ENCODE data around the gene LRCH1.
"Not testable (repeated sequence)": the region's sequence is repeated elsewhere in the genome, so short reads cannot be mapped to it uniquely, and the experiment has no call there.

LRCH1 gene

GRCh38 chr13:46761174-46761573 is 208.2 kb downstream of the LRCH1 start:
- no peak for TF ChIP-seq CTCF (IDR thresholded peaks at IDR 0.05; ENCODE audit: low read depth, low read length)
- no peak for DNase-seq (ENCODE audit: low read depth in 2 of 2)
- H3K4me3 ChIP-seq (replicated peaks in 1 of 2; ENCODE audit: low read depth in 2 of 2, low read length in 2 of 2) = no peak overlapping the region

GRCh38 chr13:46761866-46762265 is 208.9 kb downstream of the LRCH1 start:
- H3K4me3 ChIP-seq (replicated peaks in 1 of 2; ENCODE audit: low read depth in 2 of 2, low read length in 2 of 2) = no peak overlapping the region
- DNase-seq (ENCODE audit: low read depth in 2 of 2) = no peak
- no peak for TF ChIP-seq CTCF (IDR thresholded peaks at IDR 0.05; ENCODE audit: low read depth, low read length)

GRCh38 chr13:46769925-46770324 is 217.0 kb downstream of the LRCH1 start:
- DNase-seq (ENCODE audit: low read depth in 2 of 2); H3K4me3 ChIP-seq (replicated peaks in 1 of 2; ENCODE audit: low read depth in 2 of 2, low read length in 2 of 2): not testable (repeated sequence)

GRCh38 chr13:46771693-46772092 is 218.7 kb downstream of the LRCH1 start:
- no peak for TF ChIP-seq CTCF (IDR thresholded peaks at IDR 0.05; ENCODE audit: low read depth, low read length)
- H3K4me3 ChIP-seq (replicated peaks in 1 of 2; ENCODE audit: low read depth in 2 of 2, low read length in 2 of 2) = no peak overlapping the region
- DNase-seq (ENCODE audit: low read depth in 2 of 2) = no peak

- TF ChIP-seq CTCF (IDR thresholded peaks at IDR 0.05; ENCODE audit: low read depth, low read length) = no peak
- DNase-seq (ENCODE audit: low read depth in 2 of 2) = peak in 1 of 2 donors; percentile 40
- no peak overlapping the region for H3K4me3 ChIP-seq (replicated peaks in 1 of 2; ENCODE audit: low read depth in 2 of 2, low read length in 2 of 2)
Observed at GRCh38 chr13:46773541-46773940, 220.6 kb downstream of the LRCH1 start.

- no peak for TF ChIP-seq CTCF (IDR thresholded peaks at IDR 0.05; ENCODE audit: low read depth, low read length)
- H3K4me3 ChIP-seq (replicated peaks in 1 of 2; ENCODE audit: low read depth in 2 of 2, low read length in 2 of 2) = no peak overlapping the region
- no peak for DNase-seq (ENCODE audit: low read depth in 2 of 2)
Observed at GRCh38 chr13:46775385-46776107, 222.6 kb downstream of the LRCH1 start.

- DNase-seq (ENCODE audit: low read depth in 2 of 2) = no peak
- H3K4me3 ChIP-seq (replicated peaks in 1 of 2; ENCODE audit: low read depth in 2 of 2, low read length in 2 of 2) = no peak overlapping the region
- TF ChIP-seq CTCF (IDR thresholded peaks at IDR 0.05; ENCODE audit: low read depth, low read length) = no peak
Observed at GRCh38 chr13:46778095-46778494, 225.1 kb downstream of the LRCH1 start.

Data from cardiac fibroblast (primary cell).